ENCODE results near the gene VRTN.

The VRTN gene

GRCh38 chr14:74347097-74347794 lies 1.0 kb upstream of the VRTN start:
- no peak overlapping the region for H3K4me3 ChIP-seq (ENCODE audit: low read depth, low read length)
- no peak for DNase-seq (ENCODE audit: low read depth)
- TF ChIP-seq POLR2A (IDR thresholded peaks at IDR 0.05; ENCODE audit: extremely low read depth, insufficient read length): no peak
- no peak for TF ChIP-seq MYC (IDR thresholded peaks at IDR 0.05; ENCODE audit: low read depth, low read length)
- TF ChIP-seq CTCF (IDR thresholded peaks at IDR 0.05; ENCODE audit: low read depth, low read length): no peak
- TF ChIP-seq MAX (IDR thresholded peaks at IDR 0.05; ENCODE audit: low read depth, low read length): no peak

- H3K4me3 ChIP-seq (ENCODE audit: low read depth, low read length): no peak overlapping the region
- DNase-seq (ENCODE audit: low read depth): no peak
- TF ChIP-seq MAX (IDR thresholded peaks at IDR 0.05; ENCODE audit: low read depth, low read length): no peak
- no peak for TF ChIP-seq CTCF (IDR thresholded peaks at IDR 0.05; ENCODE audit: low read depth, low read length)
- TF ChIP-seq POLR2A (IDR thresholded peaks at IDR 0.05; ENCODE audit: extremely low read depth, insufficient read length): no peak
- no peak for TF ChIP-seq MYC (IDR thresholded peaks at IDR 0.05; ENCODE audit: low read depth, low read length)
These were observed 523 bp upstream of the VRTN start for GRCh38 chr14:74347795-74348100.

- H3K4me3 ChIP-seq (ENCODE audit: low read depth, low read length): no peak overlapping the region
These were observed 628 bp downstream of the VRTN start for GRCh38 chr14:74348735-74349463.

GRCh38 chr14:74349757-74350156 lies 1.5 kb downstream of the VRTN start:
- TF ChIP-seq POLR2A (IDR thresholded peaks at IDR 0.05; ENCODE audit: extremely low read depth, insufficient read length) (no peak), MAX (IDR thresholded peaks at IDR 0.05; ENCODE audit: low read depth, low read length) (no peak), MYC (IDR thresholded peaks at IDR 0.05; ENCODE audit: low read depth, low read length) (no peak), CTCF (IDR thresholded peaks at IDR 0.05; ENCODE audit: low read depth, low read length) (no peak)
- H3K4me3 ChIP-seq (ENCODE audit: low read depth, low read length): no peak overlapping the region
- DNase-seq (ENCODE audit: low read depth): no peak

More at GRCh38 chr14:74348735-74349463, 628 bp downstream of the VRTN start:
- DNase-seq (ENCODE audit: low read depth): no peak
- no peak for TF ChIP-seq MYC (IDR thresholded peaks at IDR 0.05; ENCODE audit: low read depth, low read length)
- no peak for TF ChIP-seq POLR2A (IDR thresholded peaks at IDR 0.05; ENCODE audit: extremely low read depth, insufficient read length)
- TF ChIP-seq CTCF (IDR thresholded peaks at IDR 0.05; ENCODE audit: low read depth, low read length): no peak

DNA sequence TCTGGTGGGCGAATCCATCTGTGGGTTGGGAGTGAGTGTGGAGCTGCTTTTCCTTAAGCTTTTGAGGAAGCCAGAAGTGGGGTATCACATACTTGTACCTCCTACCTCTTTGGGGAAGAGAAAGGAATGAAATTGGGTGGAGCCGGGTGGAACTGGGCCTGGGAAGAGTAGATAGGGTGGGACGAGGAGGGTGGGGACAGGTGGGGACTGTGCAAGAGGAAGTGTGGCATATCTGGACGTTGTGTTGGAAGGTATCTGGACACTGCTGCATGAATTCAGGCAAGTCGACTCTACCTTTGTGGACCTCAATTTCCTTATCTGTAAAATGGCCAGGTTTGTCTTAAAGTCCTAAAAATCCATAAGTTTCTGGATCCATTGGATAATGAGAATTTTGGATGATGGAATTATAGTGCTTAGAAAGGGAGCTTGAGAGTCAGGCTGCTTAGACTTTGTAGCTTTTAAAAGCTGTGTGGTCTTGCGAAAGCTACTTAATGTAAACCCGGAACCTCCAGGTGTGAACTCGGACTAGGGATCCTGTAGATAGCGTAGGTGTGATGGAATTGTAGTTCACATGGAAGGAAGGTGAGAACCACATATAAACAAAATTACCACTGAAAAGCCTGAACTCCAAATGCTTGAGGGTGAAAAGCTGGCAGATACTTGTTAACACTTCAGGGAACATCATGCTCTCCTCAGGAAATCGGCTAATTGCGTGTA lies 2.1 kb downstream of the VRTN start:
- no peak overlapping the region for H3K4me3 ChIP-seq (ENCODE audit: low read depth, low read length)
- TF ChIP-seq MYC (IDR thresholded peaks at IDR 0.05; ENCODE audit: low read depth, low read length) (no peak), MAX (IDR thresholded peaks at IDR 0.05; ENCODE audit: low read depth, low read length) (no peak), POLR2A (IDR thresholded peaks at IDR 0.05; ENCODE audit: extremely low read depth, insufficient read length) (no peak), CTCF (IDR thresholded peaks at IDR 0.05; ENCODE audit: low read depth, low read length) (no peak)
- DNase-seq (ENCODE audit: low read depth): no peak
